ENCODE measurements around the gene SACM1L. TPM values are rescaled to one million over a fixed set of nuclear protein-coding genes. Genes with fewer than 3 reads are reported as not detected.
A peak's percentile ranks its signal among the peaks of the same experiment; 100 is the strongest.
"Not testable (repeated sequence)": the region's sequence is repeated elsewhere in the genome, so short reads cannot be mapped to it uniquely, and the experiment has no call there.

SACM1L gene
- polyA plus RNA-seq, 10 donors = 22.8 to 38.6 (median 28.4) TPM

GRCh38 chr3:45666757-45667431 lies 22.3 kb upstream of the SACM1L start:
- peak in 2 of 3 donors; percentile 49 to 68 for DNase-seq

- no peak for DNase-seq
These were observed 21.6 kb upstream of the SACM1L start for GRCh38 chr3:45667569-45667934.

GRCh38 chr3:45670436-45670835 lies 18.8 kb upstream of the SACM1L start:
- no peak for DNase-seq

- DNase-seq = peak; percentile 50 to 89 (median 74)
These were observed 18.2 kb upstream of the SACM1L start for GRCh38 chr3:45670991-45671390.

- DNase-seq = no peak
These were observed 15.9 kb upstream of the SACM1L start for GRCh38 chr3:45673273-45673672.

- DNase-seq = no peak
These were observed 12.7 kb upstream of the SACM1L start for GRCh38 chr3:45676325-45677032.

GRCh38 chr3:45677033-45677446 lies 12.2 kb upstream of the SACM1L start:
- no peak for DNase-seq

GRCh38 chr3:45677841-45678240 lies 11.4 kb upstream of the SACM1L start:
- no peak for DNase-seq

- DNase-seq = no peak
These were observed 9.4 kb upstream of the SACM1L start for GRCh38 chr3:45679805-45680204.

- DNase-seq = no peak
These were observed 8.0 kb upstream of the SACM1L start for GRCh38 chr3:45681221-45681620.

- DNase-seq = no peak
These were observed 7.3 kb upstream of the SACM1L start for GRCh38 chr3:45681846-45682245.

GRCh38 chr3:45682311-45682710 lies 6.9 kb upstream of the SACM1L start:
- no peak for DNase-seq

- DNase-seq = no peak
These were observed 6.4 kb upstream of the SACM1L start for GRCh38 chr3:45682786-45683185.

- DNase-seq = no peak
These were observed 5.5 kb upstream of the SACM1L start for GRCh38 chr3:45683417-45684326.

GRCh38 chr3:45684327-45684892 lies 4.8 kb upstream of the SACM1L start:
- DNase-seq = no peak

- not testable (repeated sequence) for DNase-seq
These were observed 3.5 kb upstream of the SACM1L start for GRCh38 chr3:45685722-45686121.

GRCh38 chr3:45686850-45687249 lies 2.3 kb upstream of the SACM1L start:
- DNase-seq = no peak

GRCh38 chr3:45687828-45688193 lies 1.4 kb upstream of the SACM1L start:
- DNase-seq = no peak

- DNase-seq = peak in 1 of 3 donors; percentile 40
These were observed 858 bp upstream of the SACM1L start for GRCh38 chr3:45688194-45688881.

GRCh38 chr3:45689787-45690145 lies 570 bp downstream of the SACM1L start:
- no peak for DNase-seq

- no peak for DNase-seq
These were observed 1.3 kb downstream of the SACM1L start for GRCh38 chr3:45690336-45691035.

Data from muscle of back (tissue), 11 donors.